Aorta (tissue), 5 donors: ENCODE results near the gene SLC22A2. TPM values are rescaled to one million over a fixed set of nuclear protein-coding genes. Genes with fewer than 3 reads are reported as not detected.

Source experiments
- ATAC-seq: fragments of 200-7000 bp; cut with Tn5 transposase; one replicate; pipeline ENCODE4 v1.9.1; 2022; ENCODE audit warnings: moderate library complexity; ENCODE audit not compliant: low FRiP score
- DNase-seq, 2 donors: peaks; one replicate each; pipeline ENCODE4 v3.0.0-alpha.2; 2020
- H3K27ac ChIP-seq, 2 donors: one replicate each; pipeline ENCODE4 v1.5.1; 2013; ENCODE audit warnings: low read length in 2 of 2, mild to moderate bottlenecking in 2 of 2, moderate library complexity in 2 of 2, control low read depth in 1 of 2, inconsistent platforms in 1 of 2, low read depth in 1 of 2
- H3K27me3 ChIP-seq, 2 donors: one replicate each; pipeline ENCODE4 v1.6.1; 2013; ENCODE audit warnings: control low read depth in 1 of 2, low read length in 1 of 2, mild to moderate bottlenecking in 1 of 2, moderate library complexity in 1 of 2; ENCODE audit not compliant: insufficient read depth in 2 of 2, control insufficient read depth in 1 of 2
- H3K36me3 ChIP-seq, 2 donors: one replicate each; pipeline ENCODE4 v1.6.1; 2013; ENCODE audit warnings: control low read depth in 1 of 2, low read length in 1 of 2, mild to moderate bottlenecking in 1 of 2; ENCODE audit not compliant: insufficient read depth in 2 of 2, control insufficient read depth in 1 of 2
- H3K4me1 ChIP-seq, 2 donors: one replicate each; pipeline ENCODE4 v1.6.1; 2013; ENCODE audit warnings: low read length in 2 of 2, control low read depth in 1 of 2, mild to moderate bottlenecking in 1 of 2, moderate library complexity in 1 of 2; ENCODE audit not compliant: insufficient read depth in 2 of 2, control insufficient read depth in 1 of 2
- H3K4me3 ChIP-seq, 2 donors: one replicate each; pipeline ENCODE4 v1.5.1; 2013; ENCODE audit warnings: low read length in 2 of 2, control low read depth in 1 of 2, mild to moderate bottlenecking in 1 of 2
- H3K9me3 ChIP-seq: one replicate; pipeline ENCODE4 v1.6.1; 2013; ENCODE audit warnings: mild to moderate bottlenecking, low read length; ENCODE audit not compliant: control insufficient read depth
- WGBS, 2 donors: extraction: QIAGEN DNeasy Blood & Tissue Kit; methylation state at CpG; one replicate each; pipeline ENCODE4 v1.1.7; 2013; 5-methylcytosine and 5-hydroxymethylcytosine counted together
- intact Hi-C, 2 donors: fragments of 100-400 bp; cut with DNase I; formaldehyde crosslinking; loops; one replicate each; pipeline versions ENCODE4 v1.14.2 to v1.15.0; 2022
- polyA plus RNA-seq, 2 donors: library from polyadenylated mRNA; stranded (reverse); fragments of 200-250 nt; gene quantifications; one replicate each; pipeline ENCODE4 v1.2.3, GENCODE V29; 2013
- total RNA-seq, 2 donors: library from RNA; stranded (reverse); fragmentation: NEBNext Ultra II Directional; extraction: Animal tissue kit (Norgen Biotek cat#: 25700); gene quantifications; one replicate each; pipeline ENCODE4 v1.2.1, GENCODE V29; 2021
- donor health status: healthy with polysubstance abuse.
- donor health status: Bipolar disorder and iron deficiency.
- donor health status: DM: no; HTN: no; CAD: no.
- donor health status: DM: no; HTN: no; CAD: no.
- donor health status: DM: yes; HTN: yes; CAD: no.

The SLC22A2 gene
- total and polyA plus RNA-seq, 4 donors: 0.26 to 3.9 (median 1.1) TPM; not detected in 1

DNA sequence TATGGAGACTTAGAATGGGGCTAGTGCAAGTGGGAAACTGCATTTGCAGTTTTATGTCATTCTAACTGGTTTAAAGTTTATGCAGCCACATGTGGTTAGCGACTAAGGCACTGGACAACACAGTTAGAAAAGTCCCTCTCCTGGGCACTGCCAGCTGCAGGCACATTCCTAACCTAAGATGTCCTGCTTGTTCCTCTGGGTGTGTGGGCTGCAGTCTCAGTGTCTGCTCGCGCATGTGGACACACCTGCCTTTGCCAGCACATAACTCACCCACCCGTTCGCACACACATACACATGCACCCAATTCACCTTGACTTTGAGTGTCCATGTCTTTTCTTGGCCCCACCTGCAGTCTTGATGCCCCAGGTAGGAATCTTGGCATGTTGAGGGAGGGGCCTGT, 18.5 kb upstream of the SLC22A2 start:
- ATAC-seq (no peak), DNase-seq (no peak)
- H3K27me3 ChIP-seq: no peaks in the 10 kb centered on the region
- H3K27ac ChIP-seq: no peak overlapping the region
- 93 to 96% methylated on average over 5 of the region's 5 CpGs for WGBS, 2 donors
- H3K4me3 ChIP-seq: no peak overlapping the region
- H3K4me1 ChIP-seq: peaks cover 0 to 3% of the 10 kb centered on the region in 2 donors
- no peaks in the 10 kb centered on the region for H3K36me3 ChIP-seq
- H3K9me3 ChIP-seq: no peaks in the 10 kb centered on the region
- intact Hi-C loops: no loop called here

DNA sequence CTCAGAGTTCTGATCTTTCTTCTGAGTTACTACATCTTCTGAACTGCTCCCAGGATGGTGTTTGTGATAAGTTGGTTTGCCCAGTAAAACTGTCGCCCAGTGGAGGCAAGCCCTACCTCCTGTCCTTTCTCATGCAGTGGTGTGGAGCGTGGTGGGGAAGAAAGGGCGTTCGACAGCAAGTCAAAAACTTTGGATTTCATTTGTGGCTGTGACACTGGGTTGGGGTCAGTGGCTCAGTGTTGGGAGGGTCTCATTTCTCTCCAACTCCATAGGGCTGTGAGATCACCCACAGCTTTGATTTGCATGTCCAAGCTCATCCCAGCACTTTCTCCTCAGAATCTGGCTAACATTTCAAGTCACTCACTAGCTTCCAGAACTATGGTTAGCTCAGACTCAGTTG, 17.5 kb upstream of the SLC22A2 start:
- no peak overlapping the region for H3K4me3 ChIP-seq
- no peaks in the 10 kb centered on the region for H3K36me3 ChIP-seq
- intact Hi-C loops: no loop called here
- 82 to 88% methylated on average over 4 of the region's 4 CpGs for WGBS, 2 donors
- no peaks in the 10 kb centered on the region for H3K27me3 ChIP-seq
- H3K4me1 ChIP-seq: peaks cover 0 to 3% of the 10 kb centered on the region in 2 donors
- H3K9me3 ChIP-seq: no peaks in the 10 kb centered on the region
- ATAC-seq (no peak), DNase-seq (no peak)
- no peak overlapping the region for H3K27ac ChIP-seq

DNA sequence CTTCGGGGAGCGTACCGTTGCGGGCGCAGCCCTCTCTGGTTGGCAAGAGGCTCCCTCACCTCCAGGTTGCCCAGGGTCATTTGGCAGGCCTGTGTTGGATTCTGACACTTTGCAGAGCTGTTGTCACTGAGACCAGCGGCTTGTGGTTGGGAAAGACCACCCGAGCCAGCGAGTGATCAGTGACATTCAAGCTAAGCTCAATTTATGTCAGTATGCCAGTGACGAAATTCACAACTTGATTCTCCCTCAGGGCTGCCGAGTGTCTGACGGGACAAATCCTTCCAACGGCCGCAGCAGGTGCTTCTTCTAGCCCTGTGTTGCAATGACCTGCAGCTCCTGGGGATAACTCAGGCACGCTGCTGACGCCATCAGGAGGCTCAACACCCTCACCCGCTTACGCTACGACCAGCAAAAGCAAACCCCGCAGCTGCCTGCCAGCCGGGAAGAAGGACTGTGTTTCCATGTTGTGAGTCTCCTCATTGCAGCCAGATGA, 16.9 kb upstream of the SLC22A2 start:
- no peaks in the 10 kb centered on the region for H3K9me3 ChIP-seq
- H3K27me3 ChIP-seq: no peaks in the 10 kb centered on the region
- H3K36me3 ChIP-seq: no peaks in the 10 kb centered on the region
- H3K27ac ChIP-seq: no peak overlapping the region
- DNase-seq (no peak), ATAC-seq (no peak)
- H3K4me1 ChIP-seq: peaks cover 0 to 3% of the 10 kb centered on the region in 2 donors
- H3K4me3 ChIP-seq: no peak overlapping the region
- 82 to 88% methylated on average over 20 of the region's 20 CpGs for WGBS, 2 donors
- intact Hi-C loops: no loop called here

DNA sequence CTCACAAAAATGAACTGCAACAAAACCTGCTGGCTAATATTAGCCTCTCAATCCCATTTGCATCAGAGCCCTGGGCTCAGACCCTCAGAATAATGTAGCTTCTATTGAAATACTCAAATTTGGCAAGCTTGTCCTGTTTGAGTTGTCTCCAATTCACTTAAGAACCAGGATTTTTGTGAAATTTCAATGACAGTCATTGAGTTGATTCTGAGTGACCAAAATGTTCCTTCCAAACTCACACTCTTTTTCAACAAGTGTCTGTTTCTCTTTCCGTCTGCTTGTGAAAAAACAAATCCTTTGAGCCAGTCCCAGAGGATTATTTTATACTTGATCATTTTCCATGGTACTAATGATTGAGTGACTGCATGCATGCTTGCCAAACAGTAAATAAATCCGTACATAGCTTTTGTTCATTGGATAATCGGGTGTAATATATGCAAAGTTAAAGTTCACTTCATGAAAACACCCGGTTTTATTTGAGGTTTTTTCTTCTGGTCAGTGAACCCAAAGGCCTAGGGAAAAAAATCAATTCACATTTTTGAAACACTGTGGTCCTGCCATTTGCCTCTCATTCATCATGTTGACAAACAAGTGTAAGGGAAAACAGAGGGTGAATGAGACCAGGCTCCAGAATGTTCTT, 16.4 kb upstream of the SLC22A2 start:
- H3K9me3 ChIP-seq: no peaks in the 10 kb centered on the region
- 17 to 19% methylated on average over 4 of the region's 4 CpGs for WGBS, 2 donors
- no peaks in the 10 kb centered on the region for H3K27me3 ChIP-seq
- H3K27ac ChIP-seq: no peak overlapping the region
- H3K4me1 ChIP-seq: peaks cover 0 to 3% of the 10 kb centered on the region in 2 donors
- intact Hi-C loops: no loop called here
- H3K4me3 ChIP-seq: no peak overlapping the region
- H3K36me3 ChIP-seq: no peaks in the 10 kb centered on the region
- no peak for DNase-seq
- ATAC-seq: no peak

DNA sequence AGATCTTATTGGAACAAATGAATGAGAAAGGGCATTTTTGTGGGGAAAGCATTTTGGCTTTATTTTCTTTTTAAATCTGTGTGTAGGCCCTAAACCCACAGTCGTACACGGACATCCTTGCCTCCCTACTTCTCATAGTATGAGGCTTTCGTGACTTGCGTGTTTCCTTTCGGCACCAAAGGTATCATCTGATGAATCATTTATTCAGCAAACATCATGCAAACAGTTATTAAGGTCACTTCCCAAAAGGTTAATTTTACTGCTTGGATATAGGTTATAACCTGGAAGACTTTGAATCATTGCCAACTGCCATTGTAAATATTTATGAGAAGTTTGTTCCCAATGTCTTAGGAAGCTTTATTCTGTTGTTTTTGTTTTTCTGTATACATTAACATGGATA, 15.1 kb upstream of the SLC22A2 start:
- peaks cover 0 to 3% of the 10 kb centered on the region in 2 donors for H3K4me1 ChIP-seq
- DNase-seq: no peak
- no peak overlapping the region for H3K4me3 ChIP-seq
- ATAC-seq: no peak
- 79 to 85% methylated on average over 5 of the region's 5 CpGs for WGBS, 2 donors
- H3K36me3 ChIP-seq: no peaks in the 10 kb centered on the region
- H3K9me3 ChIP-seq: no peaks in the 10 kb centered on the region
- intact Hi-C loops: no loop called here
- no peaks in the 10 kb centered on the region for H3K27me3 ChIP-seq
- H3K27ac ChIP-seq: no peak overlapping the region

DNA sequence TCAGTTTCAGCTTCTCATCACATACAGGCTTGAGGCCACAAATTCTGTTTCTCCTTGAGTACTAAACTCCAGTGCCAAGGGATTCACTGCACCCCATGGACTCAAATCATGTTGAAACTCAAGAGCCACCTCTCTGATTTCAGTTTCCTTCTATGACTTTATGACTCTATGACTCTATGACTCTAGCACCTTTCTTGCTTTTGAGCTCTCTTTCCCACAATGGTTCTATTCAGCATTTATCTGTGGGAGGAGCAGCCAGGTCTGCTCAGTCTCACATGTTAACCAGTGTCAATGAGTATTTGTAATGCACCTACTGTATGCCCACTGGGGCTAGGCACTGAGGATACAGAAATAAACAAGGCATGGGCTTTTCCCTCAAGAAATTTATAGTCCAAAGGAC, 14.6 kb upstream of the SLC22A2 start:
- ATAC-seq (no peak), DNase-seq (no peak)
- no peaks in the 10 kb centered on the region for H3K27me3 ChIP-seq
- H3K4me3 ChIP-seq: no peak overlapping the region
- no peaks in the 10 kb centered on the region for H3K36me3 ChIP-seq
- peaks cover 0 to 3% of the 10 kb centered on the region in 2 donors for H3K4me1 ChIP-seq
- intact Hi-C loops: no loop called here
- no peak overlapping the region for H3K27ac ChIP-seq
- H3K9me3 ChIP-seq: no peaks in the 10 kb centered on the region

DNA sequence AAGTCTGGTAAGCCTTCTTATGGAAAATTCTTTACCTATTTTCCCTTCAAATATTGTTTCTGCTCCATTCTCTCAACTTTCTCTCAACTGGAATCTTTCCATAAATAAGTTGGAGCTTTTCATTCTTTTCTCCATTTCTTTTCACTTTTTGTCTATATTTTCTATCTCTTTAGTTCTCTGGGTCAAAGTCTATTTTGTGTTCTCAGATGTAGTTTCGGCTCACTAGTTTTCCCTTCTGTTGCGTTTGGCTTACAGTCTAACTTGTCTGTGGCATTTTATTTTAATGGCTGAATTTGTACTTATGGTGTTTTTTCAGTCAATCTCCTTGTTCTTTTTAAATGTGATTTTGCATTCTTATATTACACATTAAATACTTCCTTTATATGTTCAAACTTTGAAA, 14.1 kb upstream of the SLC22A2 start:
- no peak for ATAC-seq
- 26 to 38% methylated on average over 2 of the region's 2 CpGs for WGBS, 2 donors

DNA sequence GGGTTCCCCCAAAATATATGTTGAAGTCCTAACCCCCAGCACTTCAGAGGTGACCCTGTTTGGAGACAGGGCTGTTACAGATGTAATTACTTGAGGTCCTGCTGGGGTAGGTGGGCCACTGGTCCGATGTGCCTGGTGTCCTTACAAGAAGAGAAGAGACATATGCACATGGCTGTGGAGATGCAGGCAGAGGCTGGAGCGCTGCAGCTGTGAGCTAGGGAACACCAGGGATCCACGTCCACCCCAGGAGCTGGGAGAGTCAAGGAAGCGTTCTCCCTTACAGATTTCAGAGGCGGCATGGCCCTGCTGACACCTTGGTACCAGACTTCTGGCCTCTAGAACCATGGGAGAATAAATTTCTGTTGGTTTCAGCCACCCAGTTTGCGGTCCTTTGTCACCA, 11.7 kb upstream of the SLC22A2 start:
- no peak for ATAC-seq
- WGBS, 2 donors: 92 to 95% methylated on average over 6 of the region's 6 CpGs
- H3K4me1 ChIP-seq: peaks cover 0 to 3% of the 10 kb centered on the region in 2 donors
- H3K9me3 ChIP-seq: no peaks in the 10 kb centered on the region
- no peaks in the 10 kb centered on the region for H3K27me3 ChIP-seq
- no peak overlapping the region for H3K4me3 ChIP-seq
- no peaks in the 10 kb centered on the region for H3K36me3 ChIP-seq
- intact Hi-C loops: no loop called here
- no peak overlapping the region for H3K27ac ChIP-seq
- DNase-seq: no peak

More for the DNA sequence above, 14.1 kb upstream of the SLC22A2 start:
- intact Hi-C loops: no loop called here
- no peak overlapping the region for H3K4me3 ChIP-seq
- no peak for DNase-seq
- H3K27me3 ChIP-seq: no peaks in the 10 kb centered on the region
- no peak overlapping the region for H3K27ac ChIP-seq
- H3K36me3 ChIP-seq: no peaks in the 10 kb centered on the region
- no peaks in the 10 kb centered on the region for H3K9me3 ChIP-seq
- H3K4me1 ChIP-seq: peaks cover 0 to 3% of the 10 kb centered on the region in 2 donors

DNA sequence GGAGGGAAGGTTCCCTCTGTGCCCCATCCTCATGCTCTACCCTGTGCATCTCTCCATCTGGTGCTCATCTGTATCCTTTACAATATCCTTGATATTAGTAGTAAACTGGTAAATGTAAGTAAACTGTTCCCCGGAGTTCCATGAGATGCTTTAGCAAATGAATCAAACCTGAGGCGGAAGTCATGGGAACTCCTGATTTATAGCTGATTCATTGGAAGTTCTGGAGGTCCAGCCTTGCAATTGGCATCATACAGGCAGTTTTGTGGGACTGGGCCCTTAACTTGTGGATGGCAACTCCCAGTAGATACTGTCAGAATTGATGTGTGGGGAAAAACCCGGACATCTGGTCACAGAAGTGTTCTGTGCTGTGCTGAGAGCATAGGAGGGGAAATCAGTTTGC, 11.2 kb upstream of the SLC22A2 start:
- WGBS, 2 donors: 92 to 93% methylated on average over 3 of the region's 3 CpGs
- intact Hi-C loops: no loop called here
- DNase-seq (no peak), ATAC-seq (no peak)
- Histone ChIP-seq H3K27me3 (no peaks in the 10 kb centered on the region), H3K9me3 (no peaks in the 10 kb centered on the region), H3K4me1 (peaks cover 0 to 2% of the 10 kb centered on the region in 2 donors), H3K27ac (no peak overlapping the region), H3K36me3 (no peaks in the 10 kb centered on the region), H3K4me3 (no peak overlapping the region)
